Left forelimb (tissue), 1 donor: ENCODE results near the gene CST6.

Experiments
- DNase-seq: peaks from one replicate; pipeline ENCODE4 v3.0.0-alpha.2; 2018; ENCODE audit warnings: low spot score

CST6 gene

GRCh38 chr11:66011785-66012303 is at the start of gene CST6:
Gene CST6, plus strand, starts transcription at chr11:66012008. Its CDS starts 37 bp downstream, at chr11:66012045.
- DNase-seq: no peak

GRCh38 chr11:65962141-65962564 is 49.7 kb upstream of the CST6 start:
- no peak for DNase-seq

- DNase-seq: no peak
Measured at GRCh38 chr11:65964906-65965305, 46.9 kb upstream of the CST6 start.

- no peak for DNase-seq
Measured at GRCh38 chr11:65965986-65966762, 45.6 kb upstream of the CST6 start.

- DNase-seq: no peak
Measured at GRCh38 chr11:65967329-65967934, 44.4 kb upstream of the CST6 start.

GRCh38 chr11:65968600-65969482 is 43.0 kb upstream of the CST6 start:
- DNase-seq: no peak

- no peak for DNase-seq
Measured at GRCh38 chr11:65972116-65972515, 39.7 kb upstream of the CST6 start.

GRCh38 chr11:65973439-65974110 is 38.2 kb upstream of the CST6 start:
- DNase-seq: no peak

GRCh38 chr11:65975771-65976170 is 36.0 kb upstream of the CST6 start:
- no peak for DNase-seq

GRCh38 chr11:65976216-65977176 is 35.3 kb upstream of the CST6 start:
- no peak for DNase-seq

GRCh38 chr11:65977621-65978390 is 34.0 kb upstream of the CST6 start:
- no peak for DNase-seq

GRCh38 chr11:65978391-65979238 is 33.2 kb upstream of the CST6 start:
- no peak for DNase-seq

- DNase-seq: no peak
Measured at GRCh38 chr11:65979261-65979759, 32.5 kb upstream of the CST6 start.

- DNase-seq: no peak
Measured at GRCh38 chr11:65981101-65981740, 30.6 kb upstream of the CST6 start.

GRCh38 chr11:65981972-65982823 is 29.6 kb upstream of the CST6 start:
- DNase-seq: no peak

GRCh38 chr11:65982824-65983588 is 28.8 kb upstream of the CST6 start:
- DNase-seq: no peak
